Right lobe of liver (tissue), 6 donors: ENCODE results near the gene CERS6. TPM values are rescaled to one million over a fixed set of nuclear protein-coding genes. Genes with fewer than 3 reads are reported as not detected.
A peak's percentile ranks its signal among the peaks of the same experiment; 100 is the strongest.

Experiments
- ATAC-seq, 4 donors: fragments of 200-7000 bp; cut with Tn5 transposase; one replicate each; pipeline ENCODE4 v1.9.1; 2020; ENCODE audit warnings: mild to moderate bottlenecking in 4 of 4, moderate library complexity in 4 of 4
- DNase-seq, 3 donors: peaks; one replicate each; pipeline ENCODE4 v3.0.0-alpha.2; 2020
- H3K27ac ChIP-seq, 3 donors: fragments of 200-600 bp; one replicate each; pipeline ENCODE4 v1.8.0; 2022
- H3K27me3 ChIP-seq, 2 donors: fragments of 200-600 bp; one replicate each; pipeline ENCODE4 v1.8.0; 2022
- H3K36me3 ChIP-seq, 4 donors: fragments of 200-600 bp; sonication (generic) in 1 of 4; one replicate each; pipeline versions ENCODE4 v1.5.1 to v1.8.0; 2017 to 2022; ENCODE audit warnings: control low read depth in 1 of 4
- H3K4me1 ChIP-seq, 4 donors: fragments of 200-600 bp; sonication (generic) in 1 of 4; one replicate each; pipeline versions ENCODE4 v1.5.1 to v1.8.0; 2017 to 2022; ENCODE audit warnings: control low read depth in 1 of 4
- H3K4me3 ChIP-seq, 3 donors: fragments of 200-600 bp; one replicate each; pipeline ENCODE4 v1.8.0; 2022
- H3K9me3 ChIP-seq, 4 donors: fragments of 200-600 bp; sonication (generic) in 1 of 4; one replicate each; pipeline versions ENCODE4 v1.5.1 to v1.8.0; 2017 to 2022; ENCODE audit warnings: control low read depth in 1 of 4
- CTCF ChIP-seq, 4 donors: fragments of 200-600 bp in 3 of 4; fragments of 450-650 bp in 1 of 4; IDR thresholded peaks; one replicate each; pipeline versions ENCODE4 v1.5.1 to v1.8.0; 2016 to 2022; ENCODE audit warnings: antibody characterized with exemption in 4 of 4, mild to moderate bottlenecking in 2 of 4
- POLR2A ChIP-seq: fragments of 450-650 bp; IDR thresholded peaks from one replicate; pipeline ENCODE4 v1.6.1; 2017; ENCODE audit warnings: antibody characterized with exemption, mild to moderate bottlenecking
- WGBS: methylation state at CpG from one replicate; pipeline ENCODE4 v1.1.6; 2018; ENCODE audit warnings: low coverage, low lambda C conversion rate; ENCODE audit not compliant: insufficient coverage; ENCODE audit errors: missing lambda C conversion rate; 5-methylcytosine and 5-hydroxymethylcytosine counted together
- intact Hi-C, 2 donors: fragments of 100-400 bp; cut with DNase I; formaldehyde crosslinking; loops; one replicate each; pipeline versions ENCODE4 v1.11.2 to v1.14.1; 2022
- total RNA-seq, 6 experiments: library from RNA; depleted of rRNA in 2 of 6; stranded (reverse); fragments of >200 nt in 2 of 6; fragmentation: NEBNext Ultra II Directional in 3 of 6; extraction: Animal tissue kit (Norgen Biotek cat#: 25700) in 3 of 6; gene quantifications; one replicate each; pipeline versions ENCODE4 v1.1.0 to v1.2.4, GENCODE V29; 2016 to 2023
- donor health status: DM: no; HTN: yes; CAD: no.
- donor health status: DM: no; HTN: no; CAD: no.
- donor health status: DM: no; HTN: no; CAD: no.
- donor health status: DM: no; HTN: yes; CAD: no.
- donor health status: DM: no; HTN: yes; CAD: no.

Gene CERS6
- total RNA-seq, 6 experiments from 2014 or later = 10.4 to 30.1 (median 15.6) TPM

GRCh38 chr2:168816369-168816768 lies 360.3 kb downstream of the CERS6 start:
- WGBS = 77% methylated on average over 3 of the region's 3 CpGs
- no peaks in the 10 kb centered on the region for H3K27me3 ChIP-seq
- no peak overlapping the region for H3K4me3 ChIP-seq
- no peaks in the 10 kb centered on the region for H3K36me3 ChIP-seq
- DNase-seq (no peak), ATAC-seq (peak in 1 of 4 donors; percentile 24)
- intact Hi-C loops = no loop called here
- H3K9me3 ChIP-seq = no peaks in the 10 kb centered on the region
- H3K27ac ChIP-seq = no peak overlapping the region
- TF ChIP-seq CTCF (IDR thresholded peaks at IDR 0.05) (no peak), POLR2A (no peak)
- peaks cover 0 to 20% (median 7%) of the 10 kb centered on the region in 4 donors for H3K4me1 ChIP-seq

GRCh38 chr2:168819050-168819715 lies 363.1 kb downstream of the CERS6 start:
- Histone ChIP-seq H3K27ac (no peak overlapping the region), H3K27me3 (no peaks in the 10 kb centered on the region), H3K4me1 (peaks cover 0 to 20% (median 7%) of the 10 kb centered on the region in 4 donors), H3K36me3 (no peaks in the 10 kb centered on the region), H3K9me3 (no peaks in the 10 kb centered on the region), H3K4me3 (no peak overlapping the region)
- no peak for DNase-seq
- TF ChIP-seq POLR2A (no peak), CTCF (IDR thresholded peaks at IDR 0.05) (no peak)
- 69% methylated on average over 10 of the region's 10 CpGs for WGBS
- intact Hi-C loops = no loop called here
- ATAC-seq = no peak

GRCh38 chr2:168819829-168820489 lies 363.9 kb downstream of the CERS6 start:
- Histone ChIP-seq H3K9me3 (no peaks in the 10 kb centered on the region), H3K27ac (no peak overlapping the region), H3K27me3 (no peaks in the 10 kb centered on the region), H3K36me3 (no peaks in the 10 kb centered on the region), H3K4me1 (peaks cover 0 to 15% (median 5%) of the 10 kb centered on the region in 4 donors), H3K4me3 (no peak overlapping the region)
- intact Hi-C loops = no loop called here
- no peak for TF ChIP-seq POLR2A
- TF ChIP-seq CTCF (IDR thresholded peaks at IDR 0.05) = no peak
- DNase-seq (no peak), ATAC-seq (peak in 1 of 4 donors; percentile 16)
- 75% methylated on average over 4 of the region's 6 CpGs for WGBS

- H3K4me3 ChIP-seq = no peak overlapping the region
- 89% methylated on average over 7 of the region's 8 CpGs for WGBS
- H3K27me3 ChIP-seq = no peaks in the 10 kb centered on the region
- H3K27ac ChIP-seq = no peak overlapping the region
- DNase-seq (no peak), ATAC-seq (no peak)
- intact Hi-C loops = no loop called here
- no peaks in the 10 kb centered on the region for H3K9me3 ChIP-seq
- H3K36me3 ChIP-seq = no peaks in the 10 kb centered on the region
- TF ChIP-seq POLR2A = no peak
- no peak for TF ChIP-seq CTCF (IDR thresholded peaks at IDR 0.05)
- no peaks in the 10 kb centered on the region for H3K4me1 ChIP-seq
Observed at GRCh38 chr2:168821577-168821976, 365.5 kb downstream of the CERS6 start.
